ACC112 (cell line): Measurements from ENCODE around the gene SERP2.

Experiments
- H2AFZ ChIP-seq: fragments of 200-600 bp; sonication (generic); one replicate; pipeline ENCODE4 v1.6.0; 2017; ENCODE audit warnings: antibody characterized with exemption, low read length; ENCODE audit not compliant: unreplicated experiment
- H3K27ac ChIP-seq: fragments of 200-600 bp; sonication (generic); 2 replicates; pipeline ENCODE4 v1.5.1; 2014; ENCODE audit warnings: low read depth, mild to moderate bottlenecking, antibody characterized with exemption, low read length, moderate library complexity
- H3K27me3 ChIP-seq: fragments of 200-600 bp; sonication (generic); 2 replicates; pipeline ENCODE4 v1.6.1; 2014; ENCODE audit warnings: mild to moderate bottlenecking, antibody characterized with exemption, low read length, moderate library complexity, mixed read lengths; ENCODE audit not compliant: insufficient read depth
- H3K36me3 ChIP-seq: fragments of 200-600 bp; sonication (generic); 2 replicates; pipeline ENCODE4 v1.6.1; 2016; ENCODE audit warnings: mild to moderate bottlenecking, antibody characterized with exemption, low read length, moderate library complexity, mixed read lengths; ENCODE audit not compliant: insufficient read depth
- H3K4me1 ChIP-seq: fragments of 200-600 bp; sonication (generic); one replicate; pipeline ENCODE4 v1.6.1; 2016; ENCODE audit warnings: low read length, mixed read lengths; ENCODE audit not compliant: insufficient read depth, unreplicated experiment, control insufficient read depth
- H3K4me3 ChIP-seq: fragments of 200-600 bp; sonication (generic); 2 replicates; pipeline ENCODE4 v1.5.1; 2014; ENCODE audit warnings: mild to moderate bottlenecking, low read depth, low read length
- H3K79me2 ChIP-seq: fragments of 200-600 bp; sonication (generic); one replicate; pipeline ENCODE4 v1.6.0; 2016; ENCODE audit warnings: low read length; ENCODE audit not compliant: control insufficient read depth, unreplicated experiment, insufficient read depth

The SERP2 gene

GRCh38 chr13:44373247-44373600, 400 bp upstream of the SERP2 start:
- no peak overlapping the region for H3K27ac ChIP-seq
- peaks cover 5% of the 10 kb centered on the region for H3K4me1 ChIP-seq
- peak overlapping the region; percentile 88 for H3K4me3 ChIP-seq
- no peaks in the 10 kb centered on the region for H3K79me2 ChIP-seq
- H2AFZ ChIP-seq = peak overlapping the region; percentile 85
- H3K27me3 ChIP-seq = no peaks in the 10 kb centered on the region
- no peaks in the 10 kb centered on the region for H3K36me3 ChIP-seq

DNA sequence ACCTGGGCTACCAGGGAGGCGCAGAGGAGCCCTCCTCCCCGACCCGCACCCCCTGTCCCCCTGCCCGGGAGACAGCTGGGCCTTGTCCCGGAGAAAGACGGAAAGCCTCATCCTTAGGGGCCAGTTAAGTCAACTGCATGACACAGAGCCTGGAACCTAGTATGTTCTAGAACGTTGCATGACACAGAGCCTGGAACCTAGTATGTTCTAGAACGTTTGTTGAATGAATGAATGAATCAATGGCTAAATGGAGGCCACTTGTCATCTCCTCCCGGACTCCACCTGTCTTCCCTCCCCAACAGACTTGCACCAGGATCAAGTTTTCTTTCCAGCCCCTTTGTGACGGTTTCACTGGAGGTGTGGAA, 706 bp downstream of the SERP2 start:
- no peak overlapping the region for H3K27ac ChIP-seq
- H3K4me3 ChIP-seq = peak overlapping the region; percentile 61
- H2AFZ ChIP-seq = no peak overlapping the region

DNA sequence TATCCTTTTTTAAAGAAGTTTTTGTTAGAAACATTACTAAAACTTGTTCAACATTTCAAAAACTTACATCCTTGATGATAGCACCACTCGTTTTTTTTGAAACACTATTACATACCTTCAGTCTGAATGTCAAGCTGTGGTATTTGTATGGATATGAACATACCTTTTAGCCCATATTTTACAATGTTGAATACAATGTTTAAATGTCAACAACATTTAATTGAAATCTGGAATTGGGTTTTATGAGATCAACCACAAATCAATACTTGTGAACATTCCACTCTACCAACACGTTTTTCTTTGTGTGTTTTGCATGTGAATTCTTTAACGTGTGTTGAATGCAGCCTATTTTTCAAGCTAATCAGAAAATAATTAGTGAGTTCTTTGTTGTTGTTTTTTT, 4.7 kb downstream of the SERP2 start:
- H3K36me3 ChIP-seq = no peaks in the 10 kb centered on the region
- H3K27ac ChIP-seq = no peak overlapping the region
- H3K27me3 ChIP-seq = no peaks in the 10 kb centered on the region
- H3K4me3 ChIP-seq = no peak overlapping the region
- H3K4me1 ChIP-seq = peaks cover 10% of the 10 kb centered on the region
- no peaks in the 10 kb centered on the region for H3K79me2 ChIP-seq
- H2AFZ ChIP-seq = no peak overlapping the region

More for the DNA sequence above, 706 bp downstream of the SERP2 start:
- Histone ChIP-seq H3K79me2 (no peaks in the 10 kb centered on the region), H3K27me3 (no peaks in the 10 kb centered on the region), H3K36me3 (no peaks in the 10 kb centered on the region), H3K4me1 (peaks cover 5% of the 10 kb centered on the region)

- H3K36me3 ChIP-seq = no peaks in the 10 kb centered on the region
- H3K79me2 ChIP-seq = no peaks in the 10 kb centered on the region
- H2AFZ ChIP-seq = no peak overlapping the region
- no peaks in the 10 kb centered on the region for H3K27me3 ChIP-seq
- H3K4me1 ChIP-seq = peaks cover 10% of the 10 kb centered on the region
- no peak overlapping the region for H3K4me3 ChIP-seq
- H3K27ac ChIP-seq = no peak overlapping the region
These were observed 6.3 kb downstream of the SERP2 start for GRCh38 chr13:44379885-44380284.

DNA sequence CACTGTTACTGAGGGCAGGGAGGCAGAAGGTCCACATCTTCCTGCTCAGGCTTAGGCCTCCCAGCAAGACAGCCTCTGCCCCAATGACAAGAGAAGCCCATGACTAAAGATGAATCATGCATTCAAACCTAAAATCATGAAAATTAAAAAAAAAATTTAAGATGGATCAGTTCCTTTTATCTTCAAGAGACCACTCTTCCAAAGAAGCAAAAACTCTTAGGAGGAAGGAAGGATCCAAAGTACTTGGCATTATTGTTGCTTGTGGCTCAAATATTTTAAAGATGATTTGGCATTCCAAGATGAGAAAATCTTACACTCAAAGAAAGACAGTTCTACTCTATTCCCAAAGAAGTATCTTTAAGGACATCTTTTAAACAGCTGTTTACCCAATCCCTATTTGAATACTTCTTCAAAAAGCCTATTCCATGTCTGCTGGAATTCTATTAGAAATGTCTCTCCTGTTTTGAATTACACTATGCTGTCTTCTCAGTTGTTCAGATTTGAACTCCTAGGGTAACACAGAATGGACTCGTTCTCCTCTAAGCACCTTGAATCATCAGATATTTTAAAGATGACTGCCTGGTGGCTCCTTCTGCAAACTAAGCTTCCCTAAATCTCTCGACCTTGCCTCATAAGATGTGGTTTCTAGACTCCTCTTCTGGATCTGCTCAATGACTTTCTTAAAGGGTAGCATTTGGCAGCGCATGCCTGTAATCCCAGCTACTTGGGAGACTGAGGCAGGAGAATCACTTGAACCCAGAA, 7.0 kb downstream of the SERP2 start:
- Histone ChIP-seq H3K27ac (peak overlapping the region; percentile 6; the same call in 1 of the 2 replicates), H3K4me3 (no peak overlapping the region), H3K27me3 (no peaks in the 10 kb centered on the region), H2AFZ (peak overlapping the region; percentile 9), H3K79me2 (no peaks in the 10 kb centered on the region), H3K4me1 (peaks cover 10% of the 10 kb centered on the region), H3K36me3 (no peaks in the 10 kb centered on the region)

DNA sequence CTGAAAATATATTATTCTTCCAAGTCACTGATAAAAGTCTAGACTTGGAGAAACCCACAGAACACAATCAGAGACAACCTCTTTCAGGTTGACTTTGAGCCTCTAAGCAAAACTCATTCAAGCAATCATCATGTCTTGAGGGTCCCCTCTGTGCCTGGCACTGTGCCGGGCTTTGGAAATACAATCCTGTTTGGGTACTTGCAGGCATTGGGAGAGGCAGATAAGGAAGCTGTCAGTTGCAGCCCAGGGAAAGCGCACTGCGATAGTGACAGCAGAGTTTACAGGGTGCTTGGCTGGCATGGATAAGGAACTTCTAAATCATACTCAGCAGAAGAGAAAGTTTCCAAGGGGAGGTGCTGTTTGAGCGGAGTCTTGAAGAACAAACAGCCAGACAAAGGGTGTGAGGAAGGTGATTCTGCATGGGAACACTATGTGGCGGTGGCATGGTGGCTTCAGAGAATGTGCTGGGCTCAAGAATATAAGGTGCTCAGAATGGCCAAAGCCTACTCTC, 9.1 kb downstream of the SERP2 start:
- Histone ChIP-seq H3K4me1 (peaks cover 10% of the 10 kb centered on the region), H3K36me3 (no peaks in the 10 kb centered on the region), H3K27me3 (no peaks in the 10 kb centered on the region)

GRCh38 chr13:44383945-44384344, 10.3 kb downstream of the SERP2 start:
- Histone ChIP-seq H3K27ac (no peak overlapping the region), H3K4me3 (no peak overlapping the region), H3K27me3 (no peaks in the 10 kb centered on the region), H3K79me2 (no peaks in the 10 kb centered on the region), H3K4me1 (peaks cover 10% of the 10 kb centered on the region), H3K36me3 (no peaks in the 10 kb centered on the region), H2AFZ (no peak overlapping the region)

More for the DNA sequence above, 9.1 kb downstream of the SERP2 start:
- Histone ChIP-seq H3K27ac (no peak overlapping the region), H3K4me3 (no peak overlapping the region), H3K79me2 (no peaks in the 10 kb centered on the region), H2AFZ (no peak overlapping the region)

DNA sequence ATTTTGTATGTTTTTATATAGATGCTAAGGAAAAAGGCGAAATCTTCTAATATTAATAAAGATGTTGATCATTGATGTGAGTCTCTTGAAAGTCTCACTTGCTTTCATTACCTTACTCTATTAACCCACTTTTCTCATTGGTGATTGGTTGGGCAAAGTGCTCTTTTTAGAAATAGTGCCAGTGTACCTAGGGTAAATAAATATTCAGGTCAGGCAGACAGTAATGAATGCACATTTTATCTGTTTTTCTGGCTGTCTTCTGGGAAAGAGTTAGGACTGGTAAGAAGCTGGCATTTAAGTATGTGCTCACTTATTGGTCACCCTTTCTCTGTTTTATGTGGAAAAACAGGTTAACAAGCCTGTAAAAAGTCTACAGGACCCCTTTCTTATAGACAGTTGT, 11.2 kb downstream of the SERP2 start:
- Histone ChIP-seq H3K79me2 (no peaks in the 10 kb centered on the region), H2AFZ (no peak overlapping the region)

GRCh38 chr13:44385401-44385800, 11.8 kb downstream of the SERP2 start:
- Histone ChIP-seq H3K4me3 (no peak overlapping the region), H3K36me3 (no peaks in the 10 kb centered on the region)

More for the DNA sequence above, 11.2 kb downstream of the SERP2 start:
- Histone ChIP-seq H3K4me1 (peaks cover 10% of the 10 kb centered on the region), H3K27ac (no peak overlapping the region), H3K27me3 (no peaks in the 10 kb centered on the region), H3K4me3 (no peak overlapping the region), H3K36me3 (no peaks in the 10 kb centered on the region)

GRCh38 chr13:44385847-44386246, 12.2 kb downstream of the SERP2 start:
- Histone ChIP-seq H2AFZ (no peak overlapping the region), H3K36me3 (no peaks in the 10 kb centered on the region), H3K4me3 (no peak overlapping the region), H3K27me3 (no peaks in the 10 kb centered on the region), H3K27ac (no peak overlapping the region), H3K79me2 (no peaks in the 10 kb centered on the region), H3K4me1 (peaks cover under 1% of the 10 kb centered on the region)

More at GRCh38 chr13:44385401-44385800, 11.8 kb downstream of the SERP2 start:
- peaks cover 5% of the 10 kb centered on the region for H3K4me1 ChIP-seq
- H3K27ac ChIP-seq = no peak overlapping the region
- H3K27me3 ChIP-seq = no peaks in the 10 kb centered on the region
- H2AFZ ChIP-seq = no peak overlapping the region
- no peaks in the 10 kb centered on the region for H3K79me2 ChIP-seq

DNA sequence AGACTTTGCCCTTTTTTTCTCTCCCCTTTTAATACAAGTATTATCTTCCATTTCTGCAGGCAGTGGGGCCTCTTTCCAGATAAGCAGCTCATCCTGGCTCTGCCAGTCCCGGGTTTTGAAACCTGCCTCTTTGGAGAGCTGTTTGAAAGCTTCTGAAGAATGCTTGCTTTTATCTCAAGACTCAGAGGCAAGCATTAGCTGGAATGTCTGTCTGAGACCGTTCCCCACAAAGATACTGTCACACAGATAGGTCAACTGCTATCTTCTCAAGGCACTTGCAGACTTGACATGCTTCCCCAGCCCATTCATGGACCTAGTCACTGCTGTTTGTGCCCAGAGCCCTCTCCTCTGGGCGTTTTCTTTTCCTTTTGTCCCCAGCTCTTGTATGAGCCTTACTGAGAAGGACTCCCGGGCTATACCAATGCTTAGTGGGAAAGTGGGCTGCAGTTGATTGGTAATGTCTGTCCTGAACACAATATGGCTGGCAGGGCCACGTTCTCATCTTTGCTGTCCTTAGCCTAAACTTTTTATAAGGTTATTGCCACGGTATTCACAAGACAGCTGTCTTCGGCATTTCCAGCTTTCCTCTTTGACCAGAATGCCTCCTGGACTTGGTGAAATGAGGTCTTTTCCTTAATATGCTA, 13.4 kb downstream of the SERP2 start:
- Histone ChIP-seq H3K4me3 (no peak overlapping the region), H2AFZ (no peak overlapping the region), H3K27ac (no peak overlapping the region), H3K27me3 (no peaks in the 10 kb centered on the region), H3K36me3 (no peaks in the 10 kb centered on the region), H3K4me1 (no peaks in the 10 kb centered on the region), H3K79me2 (no peaks in the 10 kb centered on the region)
